Measurements from ENCODE around the gene USP17L29.
"Not testable (repeated sequence)": the region's sequence is repeated elsewhere in the genome, so short reads cannot be mapped to it uniquely, and the experiment has no call there.

GRCh38 chr4:9362829-9363228, 9.4 kb downstream of the USP17L29 start, which contains the start of gene USP17L30:
- not testable (repeated sequence) for TF ChIP-seq CTCF (IDR thresholded peaks at IDR 0.05; ENCODE audit: low read length); EZH2 (IDR thresholded peaks at IDR 0.05; ENCODE audit: borderline replicate concordance, low read length)
